Common myeloid progenitor, CD34-positive (primary cell): ENCODE results near the gene CAPN15.
"Not testable (repeated sequence)": the region's sequence is repeated elsewhere in the genome, so short reads cannot be mapped to it uniquely, and the experiment has no call there.

Source experiments
- CTCF ChIA-PET: fragments of 350-600 bp; sonication (Branson Sonifier 250); formaldehyde crosslinking; loops from one replicate; lab custom pipeline; 2021; ENCODE audit warnings: antibody characterized with exemption; lab: Charles Lee
- POLR2A ChIA-PET: fragments of 350-600 bp; sonication (Branson Sonifier 250); formaldehyde crosslinking; loops from one replicate; lab custom pipeline; 2021; ENCODE audit warnings: antibody characterized with exemption; lab: Charles Lee
- DNase-seq, 3 donors: peaks; one replicate each; pipeline versions ENCODE4 v3.0.0 to v3.0.0-alpha.2; 2013
- H3K27ac ChIP-seq, 2 experiments: 1 replicate in 1 of 2; 2 replicates in 1 of 2; pipeline ENCODE4 v1.7.0; 2013; ENCODE audit warnings: inconsistent platforms in 2 of 2, low read length in 2 of 2, mild to moderate bottlenecking in 2 of 2, low read depth in 1 of 2, moderate library complexity in 1 of 2; ENCODE audit not compliant: severe bottlenecking in 2 of 2, insufficient read depth in 1 of 2, poor library complexity in 1 of 2
- H3K27me3 ChIP-seq, 5 experiments: replicated peaks in 2 of 5; 1 replicate in 3 of 5; 2 replicates in 2 of 5; pipeline versions ENCODE4 v1.6.1 to v1.7.0; 2013; ENCODE audit warnings: low read length in 4 of 5, mild to moderate bottlenecking in 2 of 5, moderate library complexity in 2 of 5, inconsistent platforms in 1 of 5; ENCODE audit not compliant: insufficient read depth in 5 of 5, control insufficient read depth in 4 of 5
- H3K36me3 ChIP-seq, 4 experiments: 1 replicate in 2 of 4; 2 replicates in 2 of 4; pipeline versions ENCODE4 v1.6.1 to v1.7.0; 2013; ENCODE audit warnings: low read length in 3 of 4, control low read depth in 1 of 4, mild to moderate bottlenecking in 1 of 4; ENCODE audit not compliant: control insufficient read depth in 4 of 4, insufficient read depth in 4 of 4
- H3K4me1 ChIP-seq, 4 experiments: 1 replicate in 3 of 4; 2 replicates in 1 of 4; pipeline versions ENCODE4 v1.6.1 to v1.7.1; 2013; ENCODE audit warnings: low read length in 3 of 4, mild to moderate bottlenecking in 3 of 4, control low read depth in 1 of 4, inconsistent platforms in 1 of 4, moderate library complexity in 1 of 4; ENCODE audit not compliant: control insufficient read depth in 4 of 4, insufficient read depth in 4 of 4; ENCODE audit errors: control extremely low read depth in 1 of 4
- H3K4me3 ChIP-seq, 7 experiments: 1 replicate in 4 of 7; 2 replicates in 3 of 7; pipeline versions ENCODE4 v1.5.1 to v1.7.0; 2013; ENCODE audit warnings: mild to moderate bottlenecking in 7 of 7, low read length in 6 of 7, moderate library complexity in 6 of 7, inconsistent platforms in 2 of 7, low read depth in 2 of 7, control low read depth in 1 of 7; ENCODE audit not compliant: insufficient read depth in 4 of 7, control insufficient read depth in 1 of 7; ENCODE audit errors: extremely low read depth in 1 of 7
- H3K9me3 ChIP-seq, 5 experiments: 1 replicate in 4 of 5; 2 replicates in 1 of 5; pipeline versions ENCODE4 v1.6.1 to v1.7.1; 2013; ENCODE audit warnings: low read length in 4 of 5, mild to moderate bottlenecking in 2 of 5, inconsistent platforms in 1 of 5, low read depth in 1 of 5, moderate library complexity in 1 of 5; ENCODE audit not compliant: control insufficient read depth in 4 of 5, insufficient read depth in 2 of 5; ENCODE audit errors: control extremely low read depth in 1 of 5
- WGBS: methylation state at CpG from one replicate; pipeline ENCODE4 v1.1.5; 2013; ENCODE audit not compliant: insufficient coverage; 5-methylcytosine and 5-hydroxymethylcytosine counted together

Gene CAPN15

GRCh38 chr16:491220-491919, 36.1 kb upstream of the CAPN15 start:
- no peak overlapping the region for H3K4me3 ChIP-seq
- H3K36me3 ChIP-seq, result peaks cover 0 to 31% (median 13%) of the 10 kb centered on the region in 4 experiments
- H3K27me3 ChIP-seq, result no peaks in the 10 kb centered on the region
- ChIA-PET POLR2A (interaction anchor here (0.6 kb wide), 1 partner anchor 250 kb away, joined by 3 read pairs; no protein-coding TSS in a partner anchor), CTCF (interaction anchor here (1.0 to 1.3 kb wide), 2 partner anchors 21 to 41 kb away, joined by 3 read pairs; no protein-coding TSS in a partner anchor)
- WGBS, result 97% methylated on average over 8 of the region's 19 CpGs
- H3K4me1 ChIP-seq, result peaks cover 0 to 19% (median 0%) of the 10 kb centered on the region in 4 experiments
- no peaks in the 10 kb centered on the region for H3K9me3 ChIP-seq
- no peak for DNase-seq
- H3K27ac ChIP-seq, result no peak overlapping the region

GRCh38 chr16:492211-492875, 35.2 kb upstream of the CAPN15 start:
- no peak for DNase-seq
- H3K27ac ChIP-seq, result no peak overlapping the region
- no peaks in the 10 kb centered on the region for H3K27me3 ChIP-seq
- no peak overlapping the region for H3K4me3 ChIP-seq
- H3K36me3 ChIP-seq, result peaks cover 0 to 29% (median 13%) of the 10 kb centered on the region in 4 experiments
- 98% methylated on average over 21 of the region's 30 CpGs for WGBS
- H3K9me3 ChIP-seq, result no peaks in the 10 kb centered on the region
- ChIA-PET CTCF (no interaction called here), POLR2A (interaction anchor here (0.6 kb wide), 1 partner anchor 251 kb away, joined by 3 read pairs; no protein-coding TSS in a partner anchor)
- peaks cover 0 to 22% (median 0%) of the 10 kb centered on the region in 4 experiments for H3K4me1 ChIP-seq

- H3K27ac ChIP-seq, POLR2A ChIA-PET, H3K4me3 ChIP-seq, DNase-seq, H3K9me3 ChIP-seq, H3K27me3 ChIP-seq: not testable (repeated sequence)
- H3K36me3 ChIP-seq, result peaks cover 0 to 28% (median 9%) of the 10 kb centered on the region in 4 experiments
- WGBS, result 92% methylated on average over 14 of the region's 15 CpGs
- H3K4me1 ChIP-seq, result peaks cover 0 to 23% (median 1%) of the 10 kb centered on the region in 4 experiments
- CTCF ChIA-PET, result interaction anchor here (0.7 to 1.8 kb wide), 8 partner anchors 12 to 103 kb away, joined by 3 to 6 read pairs (median 4); partner anchors contain the start of gene CAPN15
These were observed 32.8 kb upstream of the CAPN15 start for GRCh38 chr16:494676-495075.

- Histone ChIP-seq H3K27ac (no peak overlapping the region), H3K4me1 (peaks cover 0 to 23% (median 1%) of the 10 kb centered on the region in 4 experiments), H3K27me3 (no peaks in the 10 kb centered on the region), H3K36me3 (peaks cover 0 to 26% (median 6%) of the 10 kb centered on the region in 4 experiments), H3K9me3 (no peaks in the 10 kb centered on the region), H3K4me3 (no peak overlapping the region)
- ChIA-PET POLR2A (interaction anchor here (0.5 kb wide), 1 partner anchor 18 kb away, joined by 3 read pairs; no protein-coding TSS in a partner anchor), CTCF (interaction anchor here (0.7 to 1.8 kb wide), 11 partner anchors 12 to 104 kb away, joined by 3 to 6 read pairs (median 3); partner anchors contain the start of gene CAPN15)
- peak; percentile 45 to 67 (median 63) for DNase-seq
- 45% methylated on average over 11 of the region's 11 CpGs for WGBS
These were observed 32.3 kb upstream of the CAPN15 start for GRCh38 chr16:495127-495748.

- POLR2A ChIA-PET, result no interaction called here
- H3K9me3 ChIP-seq, result no peaks in the 10 kb centered on the region
- no peak overlapping the region for H3K27ac ChIP-seq
- 64% methylated on average over 16 of the region's 21 CpGs for WGBS
- peaks cover 0 to 23% (median 1%) of the 10 kb centered on the region in 4 experiments for H3K4me1 ChIP-seq
- H3K4me3 ChIP-seq, result peak overlapping the region in 4 of 7 experiments; percentile 19 to 57 (median 50)
- no peak for DNase-seq
- no peaks in the 10 kb centered on the region for H3K27me3 ChIP-seq
- H3K36me3 ChIP-seq, result peaks cover 0 to 21% (median 5%) of the 10 kb centered on the region in 4 experiments
- CTCF ChIA-PET, result interaction anchor here (1.0 to 1.8 kb wide), 12 partner anchors 11 to 112 kb away, joined by 3 to 6 read pairs (median 4); no protein-coding TSS in a partner anchor
These were observed 31.2 kb upstream of the CAPN15 start for GRCh38 chr16:496097-496886.

GRCh38 chr16:497258-497657, 30.3 kb upstream of the CAPN15 start:
- Histone ChIP-seq H3K36me3 (peaks cover 0 to 20% (median 0%) of the 10 kb centered on the region in 4 experiments), H3K4me3 (peak overlapping the region in 2 of 7 experiments; percentile 56 to 57), H3K27ac (no peak overlapping the region), H3K9me3 (no peaks in the 10 kb centered on the region), H3K4me1 (peaks cover 0 to 23% (median 1%) of the 10 kb centered on the region in 4 experiments), H3K27me3 (no peaks in the 10 kb centered on the region)
- CTCF ChIA-PET, result interaction anchor here (1.2 to 1.7 kb wide), 7 partner anchors 9 to 113 kb away, joined by 3 to 6 read pairs (median 5); partner anchors contain the start of gene RAB11FIP3
- whole genome bisulfite sequencing, result 85% methylated on average over 8 of the region's 11 CpGs
- DNase-seq, result no peak
- POLR2A ChIA-PET, result interaction anchor here (0.6 kb wide), 1 partner anchor 19 kb away, joined by 6 read pairs; no protein-coding TSS in a partner anchor
